GM18508 (cell line): ENCODE measurements around the gene KLHDC7A.
"Not testable (repeated sequence)": the region's sequence is repeated elsewhere in the genome, so short reads cannot be mapped to it uniquely, and the experiment has no call there.

Experiments
- ATAC-seq: cut with Tn5 transposase; IDR thresholded peaks from one replicate; pipeline ENCODE4 v1.9.1; 2021; ENCODE audit warnings: moderate number of reproducible peaks; ENCODE audit not compliant: insufficient read depth, unreplicated experiment

Gene KLHDC7A

GRCh38 chr1:18480315-18481189 is at the start of gene KLHDC7A:
KLHDC7A (plus strand) TSS chr1:18480930; CDS start chr1:18480982, 52 bp downstream.
- ATAC-seq, result no peak

- no peak for ATAC-seq
Observed at GRCh38 chr1:18434041-18434440, 46.7 kb upstream of the KLHDC7A start.

- no peak for ATAC-seq
Observed at GRCh38 chr1:18440385-18441226, 40.1 kb upstream of the KLHDC7A start.

- ATAC-seq, result no peak
Observed at GRCh38 chr1:18443587-18444520, 36.9 kb upstream of the KLHDC7A start.

GRCh38 chr1:18444563-18444962 is 36.2 kb upstream of the KLHDC7A start:
- no peak for ATAC-seq

- no peak for ATAC-seq
Observed at GRCh38 chr1:18446751-18447150, 34.0 kb upstream of the KLHDC7A start.

- no peak for ATAC-seq
Observed at GRCh38 chr1:18447509-18448220, 33.1 kb upstream of the KLHDC7A start.

GRCh38 chr1:18448889-18449288 is 31.8 kb upstream of the KLHDC7A start:
- ATAC-seq, result no peak

GRCh38 chr1:18452550-18452949 is 28.2 kb upstream of the KLHDC7A start:
- no peak for ATAC-seq

GRCh38 chr1:18458133-18459092 is 22.3 kb upstream of the KLHDC7A start:
- ATAC-seq, result no peak

- no peak for ATAC-seq
Observed at GRCh38 chr1:18461656-18462055, 19.1 kb upstream of the KLHDC7A start.

- ATAC-seq, result not testable (repeated sequence)
Observed at GRCh38 chr1:18462517-18462916, 18.2 kb upstream of the KLHDC7A start.

GRCh38 chr1:18463063-18463462 is 17.7 kb upstream of the KLHDC7A start:
- no peak for ATAC-seq

- no peak for ATAC-seq
Observed at GRCh38 chr1:18463984-18464664, 16.6 kb upstream of the KLHDC7A start.

- no peak for ATAC-seq
Observed at GRCh38 chr1:18464665-18465050, 16.1 kb upstream of the KLHDC7A start.

GRCh38 chr1:18466676-18467075 is 14.1 kb upstream of the KLHDC7A start:
- ATAC-seq, result no peak

GRCh38 chr1:18468570-18468969 is 12.2 kb upstream of the KLHDC7A start:
- no peak for ATAC-seq

GRCh38 chr1:18469514-18469913 is 11.2 kb upstream of the KLHDC7A start:
- no peak for ATAC-seq
